ENCODE measurements around the gene CER1.
A peak's percentile ranks its signal among the peaks of the same experiment; 100 is the strongest.
"Not testable (repeated sequence)": the region's sequence is repeated elsewhere in the genome, so short reads cannot be mapped to it uniquely, and the experiment has no call there.

CER1 gene

DNA sequence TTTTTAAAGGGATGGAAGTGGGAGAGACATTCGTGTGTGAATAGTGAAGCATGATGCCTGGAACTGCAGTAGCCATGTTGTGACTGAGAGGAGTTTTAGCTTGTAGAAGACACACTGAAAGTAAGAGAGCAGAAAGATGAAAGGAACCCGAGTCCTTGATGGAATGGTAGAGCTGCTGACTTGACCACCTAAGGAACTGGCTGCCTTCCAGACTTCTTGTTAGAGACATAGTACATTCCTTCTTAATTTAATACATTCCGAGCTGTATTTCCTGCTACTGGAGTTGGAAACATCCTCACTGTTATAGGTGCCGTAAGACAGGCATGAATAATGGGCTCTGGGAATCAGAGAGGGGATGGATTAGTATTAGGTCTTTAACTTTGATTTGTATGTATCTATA lies 7.4 kb downstream of the CER1 start:
- no peak for DNase-seq (ENCODE audit: low read depth in 1 of 2, low spot score in 1 of 2)

GRCh38 chr9:14713187-14713767 lies 9.3 kb downstream of the CER1 start:
- no peak for DNase-seq (ENCODE audit: low read depth in 1 of 2, low spot score in 1 of 2)

GRCh38 chr9:14710804-14711203 lies 11.7 kb downstream of the CER1 start:
- DNase-seq (ENCODE audit: low read depth in 1 of 2, low spot score in 1 of 2), result no peak

GRCh38 chr9:14706530-14707140 lies 15.9 kb downstream of the CER1 start:
- no peak for DNase-seq (ENCODE audit: low read depth in 1 of 2, low spot score in 1 of 2)

DNA sequence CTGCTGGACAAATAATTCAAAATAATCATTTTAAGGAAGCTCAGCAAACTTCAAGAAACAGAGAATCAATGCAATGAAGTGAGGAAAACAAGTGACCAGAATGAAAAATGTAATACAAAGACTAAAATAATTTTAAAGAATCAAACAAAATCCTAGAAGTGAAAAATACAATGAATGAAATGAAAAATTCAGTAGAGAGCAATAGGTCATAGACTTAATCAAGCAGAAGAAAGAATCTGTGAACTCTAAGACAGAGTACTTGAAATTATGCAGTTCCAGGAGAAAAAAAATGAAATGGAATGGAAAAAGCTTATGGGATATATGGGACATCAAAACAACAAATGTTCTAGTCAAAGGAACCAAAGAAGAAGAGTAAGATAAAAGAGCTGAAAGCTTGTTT lies 17.5 kb downstream of the CER1 start:
- no peak for DNase-seq (ENCODE audit: low read depth in 1 of 2, low spot score in 1 of 2)

DNA sequence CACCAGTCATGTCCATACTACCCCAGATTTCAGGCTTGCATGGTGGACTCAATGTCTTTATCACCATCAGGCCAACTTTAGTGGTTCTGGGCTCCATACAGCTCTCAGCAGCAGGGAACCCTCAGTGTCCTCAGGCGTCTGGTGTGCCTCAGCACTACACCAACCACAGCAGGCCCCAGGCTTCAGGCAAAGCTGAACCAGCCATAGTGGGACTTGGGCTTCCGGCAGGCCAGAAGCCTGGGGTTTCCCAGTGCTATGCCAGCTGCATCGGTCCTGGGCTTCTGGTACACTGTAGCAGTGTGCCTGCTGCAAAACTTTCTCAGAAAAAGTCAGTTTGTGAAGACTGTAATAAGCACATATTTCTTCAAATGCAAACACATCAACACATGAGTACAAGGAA lies 18.3 kb downstream of the CER1 start:
- DNase-seq (ENCODE audit: low read depth in 1 of 2, low spot score in 1 of 2), result no peak

- no peak for DNase-seq (ENCODE audit: low read depth in 1 of 2, low spot score in 1 of 2)
Measured at GRCh38 chr9:14702200-14702720, 20.3 kb downstream of the CER1 start.

GRCh38 chr9:14693251-14693861 lies 29.2 kb downstream of the CER1 start, which contains the start of gene ZDHHC21:
Gene ZDHHC21 (minus strand): TSS chr9:14693432. CDS start chr9:14674340, 19,092 bp downstream.
- peak; percentile 32 to 36 for DNase-seq (ENCODE audit: low read depth in 1 of 2, low spot score in 1 of 2)

GRCh38 chr9:14692470-14693250 lies 29.9 kb downstream of the CER1 start:
- DNase-seq (ENCODE audit: low read depth in 1 of 2, low spot score in 1 of 2), result peak; percentile 8 to 15

DNA sequence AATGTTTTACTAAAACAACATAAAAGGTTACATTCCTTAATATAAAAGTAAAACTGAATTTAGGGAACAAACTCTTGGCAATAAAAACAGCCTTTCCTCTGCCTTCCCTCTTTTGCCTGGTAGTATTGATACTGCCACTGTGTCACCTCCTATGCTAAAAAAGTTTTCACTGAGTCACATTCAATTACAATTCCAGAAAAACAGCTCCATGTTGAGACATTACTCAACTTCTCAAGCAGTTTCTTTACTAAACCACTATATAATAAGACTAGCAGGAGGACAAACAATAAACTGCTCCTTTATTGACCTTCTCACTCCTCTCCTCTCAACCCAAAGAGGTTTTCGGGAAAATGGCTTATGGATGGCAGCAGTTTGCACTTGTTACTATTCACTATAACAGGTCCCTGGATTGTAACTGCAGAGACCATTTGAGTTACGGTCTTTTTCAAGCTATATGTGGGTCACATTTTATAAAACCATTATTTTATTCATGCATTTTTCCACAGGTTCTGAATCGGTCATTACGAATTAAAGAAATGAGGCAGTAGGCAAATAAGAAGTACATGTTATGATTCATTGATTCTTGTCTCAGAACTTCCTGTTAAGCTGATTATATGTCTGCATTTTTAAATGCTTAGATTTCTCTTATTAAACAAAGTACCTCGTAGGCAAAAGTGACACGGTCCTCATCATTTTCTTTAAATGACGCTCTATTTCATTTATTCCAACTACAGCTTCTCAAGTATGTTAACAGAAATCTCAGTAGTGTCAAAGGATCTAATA lies 31.4 kb downstream of the CER1 start:
- no peak for DNase-seq (ENCODE audit: low read depth in 1 of 2, low spot score in 1 of 2)

- no peak for DNase-seq (ENCODE audit: low read depth in 1 of 2, low spot score in 1 of 2)
Measured at GRCh38 chr9:14687042-14687719, 35.4 kb downstream of the CER1 start.

GRCh38 chr9:14686168-14686567 lies 36.4 kb downstream of the CER1 start:
- DNase-seq (ENCODE audit: low read depth in 1 of 2, low spot score in 1 of 2), result no peak

- not testable (repeated sequence) for DNase-seq (ENCODE audit: low read depth in 1 of 2, low spot score in 1 of 2)
Measured at GRCh38 chr9:14682616-14683015, 39.9 kb downstream of the CER1 start.

DNA sequence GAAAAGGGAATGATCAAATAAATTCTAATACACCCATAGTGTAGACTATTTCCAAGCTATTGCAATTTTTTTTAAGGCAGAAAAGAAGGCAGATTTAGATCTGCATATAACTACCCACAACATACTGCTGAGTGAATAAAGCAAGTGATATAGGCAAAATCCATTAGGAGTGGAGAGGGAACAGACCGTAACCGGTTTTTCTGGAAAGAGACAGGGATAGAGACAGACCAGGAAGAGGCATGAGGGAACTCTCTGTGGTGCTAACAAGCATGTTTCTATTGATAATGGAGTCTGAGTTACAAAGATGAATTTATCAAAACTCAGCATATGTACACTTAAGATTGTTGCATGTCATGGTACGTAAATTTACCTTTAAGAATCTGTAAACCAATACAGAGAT lies 43.8 kb downstream of the CER1 start:
- no peak for DNase-seq (ENCODE audit: low read depth in 1 of 2, low spot score in 1 of 2)

DNA sequence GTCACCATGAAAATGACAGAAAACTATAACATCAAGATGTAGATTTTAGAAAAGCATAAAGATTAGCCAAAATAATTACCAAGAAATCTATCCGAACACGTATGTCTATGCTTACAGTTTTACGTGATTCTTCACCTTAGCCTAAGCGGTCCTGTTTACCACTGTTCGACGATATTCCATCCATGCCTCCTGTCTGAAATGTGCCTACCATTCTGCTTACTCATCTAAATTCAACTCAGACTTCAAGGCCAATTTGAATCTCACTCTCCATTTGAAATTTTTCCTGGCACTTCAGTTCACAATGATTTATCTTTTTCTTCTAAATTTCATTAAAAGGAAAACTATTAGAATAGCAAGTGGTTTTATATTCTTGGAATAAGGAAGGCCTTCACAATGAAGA lies 44.7 kb downstream of the CER1 start:
- DNase-seq (ENCODE audit: low read depth in 1 of 2, low spot score in 1 of 2), result no peak

DNA sequence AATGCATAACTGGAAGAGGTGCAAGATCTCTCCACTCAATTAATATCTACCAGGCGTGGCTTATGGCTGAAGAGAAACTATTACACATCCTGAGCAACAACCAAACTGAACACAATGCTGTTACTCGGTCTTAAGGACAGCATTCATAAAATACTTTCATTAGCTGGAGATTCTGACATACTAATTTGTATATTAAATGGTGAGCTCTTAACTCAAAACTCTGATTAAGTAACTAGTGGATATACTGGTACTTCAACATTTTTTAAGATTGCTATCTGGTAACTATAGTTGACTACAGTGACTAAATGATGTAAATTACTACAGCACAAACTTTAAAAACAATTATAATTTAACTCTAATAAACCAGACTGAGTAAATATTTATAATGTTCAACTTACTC lies 45.1 kb downstream of the CER1 start:
- no peak for DNase-seq (ENCODE audit: low read depth in 1 of 2, low spot score in 1 of 2)

DNA sequence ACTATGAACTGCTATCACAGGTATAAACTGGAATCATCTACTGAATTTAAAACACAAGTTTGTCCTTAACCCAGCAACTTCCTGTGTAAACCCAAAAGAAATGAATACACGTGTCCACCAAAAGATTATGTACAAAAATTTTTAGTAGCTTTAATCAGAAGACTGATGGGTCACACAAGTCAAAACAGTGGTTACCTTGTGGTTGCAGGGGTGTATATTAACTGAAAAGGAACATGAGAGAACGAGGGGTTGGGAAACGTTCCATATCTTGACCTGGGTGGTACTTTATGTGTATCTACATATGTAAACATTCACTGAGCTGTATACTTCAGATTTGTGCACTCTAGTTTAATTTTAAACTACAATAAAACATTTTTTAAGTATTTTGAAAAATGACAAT lies 47.9 kb downstream of the CER1 start:
- no peak for DNase-seq (ENCODE audit: low read depth in 1 of 2, low spot score in 1 of 2)

DNA sequence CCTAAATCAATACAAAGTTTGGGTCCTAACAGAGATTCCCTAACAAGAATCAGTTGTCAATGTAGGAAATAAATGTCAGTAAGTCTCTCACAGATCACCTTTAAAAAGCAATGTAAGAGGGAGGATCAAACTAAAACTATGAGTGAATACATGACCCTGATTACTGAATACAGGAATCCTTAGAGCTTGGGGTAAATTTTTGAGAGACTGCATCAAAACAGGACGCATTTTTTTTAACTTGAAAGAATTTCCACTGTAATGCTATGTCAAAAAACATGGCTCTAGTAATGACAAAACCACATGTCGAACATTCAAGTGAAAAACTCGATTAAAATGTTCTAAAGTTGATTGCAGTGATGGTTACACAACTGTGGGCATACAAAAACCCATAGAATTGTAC lies 51.2 kb downstream of the CER1 start:
- no peak for DNase-seq (ENCODE audit: low read depth in 1 of 2, low spot score in 1 of 2)

- no peak for DNase-seq (ENCODE audit: low read depth in 1 of 2, low spot score in 1 of 2)
Measured at GRCh38 chr9:14670718-14671117, 51.8 kb downstream of the CER1 start.

Measured in activated CD4-positive, alpha-beta T cell treated with anti-CD3 and anti-CD28 coated beads, Interleukin-2, amount 50 U/mL, for 24 hours (primary cell).